Hepatocyte (in vitro differentiated cells): ENCODE measurements around the gene ZCCHC7. TPM values are rescaled to one million over a fixed set of nuclear protein-coding genes. Genes with fewer than 3 reads are reported as not detected.
"Not testable (repeated sequence)": the region's sequence is repeated elsewhere in the genome, so short reads cannot be mapped to it uniquely, and the experiment has no call there.

ENCODE experiments used
- DNase-seq: peaks from one replicate; pipeline ENCODE4 v3.0.0-alpha.2; 2016; ENCODE audit warnings: low spot score
- H2AFZ ChIP-seq: fragments of 200-600 bp; sonication (generic); 2 replicates; pipeline ENCODE4 v1.6.0; 2016; ENCODE audit warnings: antibody characterized with exemption, mild to moderate bottlenecking
- H3K27ac ChIP-seq: fragments of 200-600 bp; sonication (generic); 2 replicates; pipeline ENCODE4 v1.5.1; 2016; ENCODE audit warnings: mild to moderate bottlenecking
- H3K27me3 ChIP-seq: fragments of 200-600 bp; sonication (generic); 2 replicates; pipeline ENCODE4 v1.6.1; 2016
- H3K36me3 ChIP-seq: fragments of 200-600 bp; sonication (generic); replicated peaks from 2 replicates; pipeline ENCODE4 v1.5.1; 2016; ENCODE audit warnings: low read depth; ENCODE audit not compliant: insufficient read depth
- H3K4me1 ChIP-seq: fragments of 200-600 bp; sonication (generic); 2 replicates; pipeline ENCODE4 v1.5.1; 2016; ENCODE audit warnings: mild to moderate bottlenecking, moderate library complexity; ENCODE audit not compliant: insufficient read depth
- H3K4me2 ChIP-seq: fragments of 200-600 bp; sonication (generic); 2 replicates; pipeline ENCODE4 v1.6.0; 2016
- H3K4me3 ChIP-seq: fragments of 200-600 bp; sonication (generic); 2 replicates; pipeline ENCODE4 v1.5.1; 2016; ENCODE audit warnings: mild to moderate bottlenecking
- H3K79me2 ChIP-seq: fragments of 200-600 bp; sonication (generic); 2 replicates; pipeline ENCODE4 v1.6.0; 2017; ENCODE audit warnings: mild to moderate bottlenecking
- H3K9me2 ChIP-seq: fragments of 200-600 bp; sonication (generic); replicated peaks from 2 replicates; pipeline ENCODE4 v1.6.0; 2017; ENCODE audit warnings: mild to moderate bottlenecking; ENCODE audit not compliant: insufficient read depth
- H3K9me3 ChIP-seq: fragments of 200-600 bp; sonication (generic); 2 replicates; pipeline ENCODE4 v1.5.1; 2016; ENCODE audit warnings: low read depth, mild to moderate bottlenecking
- H4K20me1 ChIP-seq: fragments of 200-600 bp; sonication (generic); 2 replicates; pipeline ENCODE4 v1.6.0; 2016; ENCODE audit warnings: mild to moderate bottlenecking; ENCODE audit not compliant: insufficient read depth, poor library complexity, severe bottlenecking
- CTCF ChIP-seq: fragments of 200-600 bp; sonication (generic); IDR thresholded peaks from 2 replicates; pipeline ENCODE4 v1.5.1; 2016; ENCODE audit warnings: antibody characterized with exemption, mild to moderate bottlenecking; ENCODE audit not compliant: poor library complexity
- EZH2 ChIP-seq: fragments of 200-600 bp; sonication (generic); IDR thresholded peaks from 2 replicates; pipeline ENCODE4 v1.6.1; 2016; ENCODE audit warnings: antibody characterized with exemption, mild to moderate bottlenecking, borderline replicate concordance
- EZH2phosphoT487 ChIP-seq: fragments of 200-600 bp; sonication (generic); IDR thresholded peaks from one replicate; pipeline ENCODE4 v1.6.1; 2018; ENCODE audit warnings: antibody characterized with exemption, mild to moderate bottlenecking, low read depth, moderate library complexity; ENCODE audit not compliant: unreplicated experiment, severe bottlenecking
- WGBS: methylation state at CpG from one replicate; pipeline ENCODE4 v1.1.6; 2016; ENCODE audit warnings: low lambda C conversion rate; ENCODE audit errors: missing lambda C conversion rate; 5-methylcytosine and 5-hydroxymethylcytosine counted together
- polyA plus RNA-seq: library from polyadenylated mRNA; unstranded; fragments of >200 nt; fragmentation: Nextera tagmentation; extraction: Ambion mirVana; gene quantifications from 2 replicates; pipeline ENCODE4 v1.2.1, GENCODE V29; 2016
- total RNA-seq: library from RNA; depleted of rRNA; stranded (reverse); fragments of >200 nt; gene quantifications from 2 replicates; pipeline ENCODE4 v1.2.3, GENCODE V29; 2014

Gene ZCCHC7
- total and polyA plus RNA-seq, 2 experiments from 2014 or later, result 12.3 to 14.6 TPM

GRCh38 chr9:37187292-37187691 is 66.9 kb downstream of the ZCCHC7 start:
- Histone ChIP-seq H4K20me1 (no peaks in the 10 kb centered on the region), H2AFZ (no peak overlapping the region), H3K9me2 (no peaks in the 10 kb centered on the region), H3K4me2 (no peak overlapping the region), H3K9me3 (no peaks in the 10 kb centered on the region), H3K27me3 (no peaks in the 10 kb centered on the region), H3K27ac (no peak overlapping the region), H3K79me2 (peaks cover 5% of the 10 kb centered on the region), H3K36me3 (no peaks in the 10 kb centered on the region), H3K4me3 (no peak overlapping the region), H3K4me1 (no peaks in the 10 kb centered on the region)
- WGBS, result 84% methylated on average over 6 of the region's 6 CpGs
- TF ChIP-seq EZH2 (no peak), CTCF (no peak), EZH2phosphoT487 (no peak)
- DNase-seq, result no peak

GRCh38 chr9:37187713-37188439 is 67.5 kb downstream of the ZCCHC7 start:
- H3K4me2 ChIP-seq, result no peak overlapping the region
- no peak overlapping the region for H3K4me3 ChIP-seq
- no peaks in the 10 kb centered on the region for H3K36me3 ChIP-seq
- no peaks in the 10 kb centered on the region for H3K27me3 ChIP-seq
- H2AFZ ChIP-seq, result no peak overlapping the region
- DNase-seq, result no peak
- no peaks in the 10 kb centered on the region for H4K20me1 ChIP-seq
- TF ChIP-seq CTCF, result no peak
- no peak for TF ChIP-seq EZH2phosphoT487
- TF ChIP-seq EZH2, result no peak
- H3K9me2 ChIP-seq, result no peaks in the 10 kb centered on the region
- H3K4me1 ChIP-seq, result no peaks in the 10 kb centered on the region
- H3K79me2 ChIP-seq, result peaks cover 5% of the 10 kb centered on the region
- WGBS, result over 99% methylated on average over 5 of the region's 5 CpGs
- no peak overlapping the region for H3K27ac ChIP-seq
- H3K9me3 ChIP-seq, result no peaks in the 10 kb centered on the region

- not testable (repeated sequence) for H3K79me2 ChIP-seq, H3K27ac ChIP-seq, H3K9me2 ChIP-seq, H3K4me1 ChIP-seq, H3K36me3 ChIP-seq, H3K4me2 ChIP-seq, H3K9me3 ChIP-seq, H2AFZ ChIP-seq, H3K4me3 ChIP-seq, DNase-seq, H3K27me3 ChIP-seq, H4K20me1 ChIP-seq
- WGBS, result 96% methylated on average over 13 of the region's 13 CpGs
Observed at GRCh38 chr9:37190739-37191138, 70.4 kb downstream of the ZCCHC7 start.

- TF ChIP-seq EZH2 (no peak), CTCF (no peak), EZH2phosphoT487 (no peak)
- H3K4me1 ChIP-seq, result peaks cover under 1% of the 10 kb centered on the region
- H3K9me3 ChIP-seq, result no peaks in the 10 kb centered on the region
- H3K4me3 ChIP-seq, result no peak overlapping the region
- H3K4me2 ChIP-seq, result no peak overlapping the region
- no peaks in the 10 kb centered on the region for H3K36me3 ChIP-seq
- H4K20me1 ChIP-seq, result no peaks in the 10 kb centered on the region
- H3K79me2 ChIP-seq, result no peaks in the 10 kb centered on the region
- no peak for DNase-seq
- no peaks in the 10 kb centered on the region for H3K27me3 ChIP-seq
- 83% methylated on average over 4 of the region's 4 CpGs for WGBS
- no peak overlapping the region for H2AFZ ChIP-seq
- H3K9me2 ChIP-seq, result no peaks in the 10 kb centered on the region
- no peak overlapping the region for H3K27ac ChIP-seq
Observed at GRCh38 chr9:37191403-37192089, 71.2 kb downstream of the ZCCHC7 start.
